WTC11 (cell line): ENCODE results near the gene RAI1.

Experiments used
- FOXK1 ChIP-seq: sonication (generic); formaldehyde crosslinking; IDR thresholded peaks from 2 replicates; pipeline ENCODE4 v1.8.0; 2022; ENCODE audit warnings: mild to moderate bottlenecking, moderate library complexity, missing genetic modification reagents
- MYBL2 ChIP-seq: sonication (generic); formaldehyde crosslinking; IDR thresholded peaks from 2 replicates; pipeline ENCODE4 v1.8.1; 2023; ENCODE audit warnings: mild to moderate bottlenecking, moderate library complexity, missing genetic modification reagents
- NFE2L1 ChIP-seq: sonication (generic); formaldehyde crosslinking; IDR thresholded peaks from 2 replicates; pipeline ENCODE4 v1.8.1; 2023; ENCODE audit warnings: missing genetic modification reagents
- TF ChIP-seq, protein P1 (sequence below): sonication (generic); formaldehyde crosslinking; IDR thresholded peaks from 2 replicates; pipeline ENCODE4 v1.8.1; 2022; ENCODE audit warnings: missing genetic modification reagents, borderline replicate concordance
- TF ChIP-seq, protein P2 (sequence below): fragments of 200-600 bp; IDR thresholded peaks from 2 replicates; pipeline ENCODE4 v1.8.0; 2022; ENCODE audit warnings: antibody characterized with exemption

DNA sequence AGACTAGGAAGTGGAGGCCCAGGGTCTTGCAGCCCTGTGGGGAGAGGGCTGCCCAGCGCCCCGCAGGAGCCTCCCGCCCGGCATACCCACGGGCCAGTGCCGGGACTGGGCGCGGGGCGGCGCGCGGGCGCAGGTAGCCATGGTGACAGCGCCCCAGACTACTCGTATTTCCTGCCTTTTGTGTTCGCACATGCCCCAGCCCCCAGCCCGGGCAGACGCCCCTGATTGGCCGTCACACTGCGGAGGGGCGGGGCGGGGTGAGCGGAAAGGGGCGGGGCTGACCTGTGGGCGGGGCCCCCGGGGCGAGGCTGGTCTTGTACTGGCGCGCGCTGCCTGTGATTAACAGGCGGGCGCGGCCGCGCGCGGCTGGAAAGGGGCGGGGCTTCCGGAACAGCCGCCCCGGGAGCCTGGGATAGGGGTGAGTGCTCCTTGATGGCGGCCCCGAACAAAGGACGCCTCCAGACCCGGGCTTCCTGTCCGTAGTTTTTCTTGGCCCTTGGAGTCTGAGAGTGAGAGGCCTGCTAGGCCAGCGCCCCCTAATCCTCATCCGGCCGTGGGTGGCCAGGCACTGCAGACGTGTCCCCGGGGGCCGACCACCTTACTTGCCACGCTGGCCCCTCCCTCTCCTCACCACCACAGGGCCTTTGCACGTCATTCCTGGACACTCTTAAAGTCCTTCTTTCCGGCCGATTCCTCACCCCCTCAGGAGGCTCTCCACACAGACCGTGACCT, 71.0 kb downstream of the RAI1 start:
- TF ChIP-seq, protein P1, sequence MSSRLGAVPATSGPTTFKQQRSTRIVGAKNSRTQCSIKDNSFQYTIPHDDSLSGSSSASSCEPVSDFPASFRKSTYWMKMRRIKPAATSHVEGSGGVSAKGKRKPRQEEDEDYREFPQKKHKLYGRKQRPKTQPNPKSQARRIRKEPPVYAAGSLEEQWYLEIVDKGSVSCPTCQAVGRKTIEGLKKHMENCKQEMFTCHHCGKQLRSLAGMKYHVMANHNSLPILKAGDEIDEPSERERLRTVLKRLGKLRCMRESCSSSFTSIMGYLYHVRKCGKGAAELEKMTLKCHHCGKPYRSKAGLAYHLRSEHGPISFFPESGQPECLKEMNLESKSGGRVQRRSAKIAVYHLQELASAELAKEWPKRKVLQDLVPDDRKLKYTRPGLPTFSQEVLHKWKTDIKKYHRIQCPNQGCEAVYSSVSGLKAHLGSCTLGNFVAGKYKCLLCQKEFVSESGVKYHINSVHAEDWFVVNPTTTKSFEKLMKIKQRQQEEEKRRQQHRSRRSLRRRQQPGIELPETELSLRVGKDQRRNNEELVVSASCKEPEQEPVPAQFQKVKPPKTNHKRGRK (CRISPR knock-in tag): no peak
- TF ChIP-seq, protein P2, sequence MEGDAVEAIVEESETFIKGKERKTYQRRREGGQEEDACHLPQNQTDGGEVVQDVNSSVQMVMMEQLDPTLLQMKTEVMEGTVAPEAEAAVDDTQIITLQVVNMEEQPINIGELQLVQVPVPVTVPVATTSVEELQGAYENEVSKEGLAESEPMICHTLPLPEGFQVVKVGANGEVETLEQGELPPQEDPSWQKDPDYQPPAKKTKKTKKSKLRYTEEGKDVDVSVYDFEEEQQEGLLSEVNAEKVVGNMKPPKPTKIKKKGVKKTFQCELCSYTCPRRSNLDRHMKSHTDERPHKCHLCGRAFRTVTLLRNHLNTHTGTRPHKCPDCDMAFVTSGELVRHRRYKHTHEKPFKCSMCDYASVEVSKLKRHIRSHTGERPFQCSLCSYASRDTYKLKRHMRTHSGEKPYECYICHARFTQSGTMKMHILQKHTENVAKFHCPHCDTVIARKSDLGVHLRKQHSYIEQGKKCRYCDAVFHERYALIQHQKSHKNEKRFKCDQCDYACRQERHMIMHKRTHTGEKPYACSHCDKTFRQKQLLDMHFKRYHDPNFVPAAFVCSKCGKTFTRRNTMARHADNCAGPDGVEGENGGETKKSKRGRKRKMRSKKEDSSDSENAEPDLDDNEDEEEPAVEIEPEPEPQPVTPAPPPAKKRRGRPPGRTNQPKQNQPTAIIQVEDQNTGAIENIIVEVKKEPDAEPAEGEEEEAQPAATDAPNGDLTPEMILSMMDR: no peak
- TF ChIP-seq MYBL2 (CRISPR knock-in tag): peak; percentile 49; the same call in 1 of the 2 replicates
- TF ChIP-seq FOXK1 (CRISPR knock-in tag): no peak
- TF ChIP-seq NFE2L1 (CRISPR knock-in tag): no peak
